SKM-1 (cell line): ENCODE results near the gene ADGRG3.

ENCODE experiments used
- DNase-seq: peaks from one replicate; lab custom pipeline; 2025; ENCODE audit not compliant: unreplicated experiment; lab: John Stamatoyannopoulos, UW

ADGRG3 gene

DNA sequence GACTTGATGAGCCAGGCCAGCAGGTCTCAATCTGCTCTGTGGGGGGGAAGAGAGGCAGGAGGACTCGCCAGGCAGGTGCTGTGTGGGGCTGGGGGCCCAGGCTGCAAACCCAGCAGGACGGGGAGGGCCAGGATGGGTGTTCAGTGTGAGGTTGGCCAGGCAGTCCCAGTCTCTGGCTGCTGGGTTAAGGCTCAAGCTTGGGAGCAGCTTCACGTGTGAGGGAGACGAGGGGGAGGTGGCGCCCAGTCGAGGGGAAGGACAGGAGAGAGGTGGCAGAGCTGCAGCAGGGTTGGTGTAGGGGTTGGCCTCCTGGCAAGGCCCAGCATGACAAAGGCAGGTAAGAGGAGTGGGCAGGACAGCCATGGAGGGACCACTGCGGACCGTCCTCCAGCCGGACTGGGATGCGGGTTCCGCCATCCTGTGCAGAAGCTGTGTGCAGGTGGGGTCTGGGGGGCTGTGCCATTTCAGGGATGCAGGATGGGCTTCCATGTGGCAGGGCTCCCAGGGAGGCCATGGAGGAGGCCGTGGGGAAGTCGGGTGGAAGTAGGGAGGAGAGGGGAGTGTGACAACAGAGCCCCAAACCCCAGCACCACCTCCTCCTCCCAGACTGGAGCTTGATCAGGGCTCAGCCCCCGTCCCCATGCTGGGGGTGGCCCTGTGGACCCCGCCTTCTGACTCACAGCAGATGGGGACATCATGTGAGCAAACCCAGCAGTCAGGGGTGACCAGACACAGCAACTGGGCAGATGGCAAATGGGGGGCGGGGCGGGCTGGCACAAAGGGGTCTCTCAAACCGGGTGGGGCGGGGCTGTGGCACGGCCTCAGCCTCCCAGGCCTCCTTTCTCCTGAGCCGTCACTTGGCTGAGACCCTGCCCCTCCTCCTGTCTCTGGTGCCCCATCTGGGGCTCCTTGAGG, 36.9 kb upstream of the ADGRG3 start:
- DNase-seq = no peak

DNA sequence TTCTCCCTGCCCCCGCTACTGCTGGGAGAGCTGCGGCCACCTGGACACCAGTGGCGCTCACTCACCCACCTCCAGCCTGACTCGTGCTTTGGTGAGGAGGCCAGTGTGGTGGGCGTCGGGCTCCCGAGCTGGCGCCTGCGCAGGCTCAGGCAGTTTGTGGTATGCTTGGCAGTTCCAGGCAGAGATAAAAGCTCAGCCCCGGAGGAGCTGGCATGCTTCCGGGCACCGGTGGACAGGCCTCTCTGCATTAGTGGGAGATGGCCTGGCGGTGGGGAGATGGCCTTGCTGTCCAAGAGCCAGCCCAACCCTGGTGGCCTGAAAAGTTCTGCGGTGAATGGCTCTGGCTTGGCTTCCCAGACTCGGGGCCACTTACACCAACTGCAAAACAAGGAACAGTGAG, 35.5 kb upstream of the ADGRG3 start:
- no peak for DNase-seq

DNA sequence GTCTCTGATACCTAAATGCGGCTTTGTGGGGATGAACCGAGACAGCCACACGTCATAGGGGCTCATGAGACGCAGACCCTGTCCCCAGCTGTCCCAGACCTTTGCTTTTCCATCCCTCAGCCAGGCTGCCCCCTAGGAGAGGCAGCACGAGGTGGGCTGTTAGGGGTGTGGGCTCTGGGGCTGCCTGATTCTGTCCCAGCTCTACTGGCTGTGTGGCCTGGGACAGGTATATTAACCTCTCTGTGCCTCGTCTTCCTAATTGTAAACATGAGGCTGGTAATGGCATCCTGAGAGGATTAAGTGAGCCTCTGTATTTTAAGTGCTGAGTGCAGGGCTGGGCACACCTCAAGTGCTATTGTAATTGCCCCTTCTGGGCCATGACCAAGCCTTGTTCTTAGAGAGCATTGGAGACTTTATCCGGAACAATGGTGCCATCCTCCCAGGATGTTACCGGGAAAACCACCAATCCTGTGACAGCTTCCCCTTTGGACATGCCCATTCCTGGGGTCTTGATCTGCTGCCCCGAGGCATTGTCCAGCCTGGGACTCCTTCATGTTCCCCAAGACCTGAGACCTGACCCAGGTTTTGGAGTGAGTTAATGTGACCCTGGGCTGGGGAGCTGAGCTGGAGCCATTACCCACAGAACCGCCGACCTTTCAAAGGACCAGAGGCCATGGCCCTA, 34.6 kb upstream of the ADGRG3 start:
- no peak for DNase-seq

DNA sequence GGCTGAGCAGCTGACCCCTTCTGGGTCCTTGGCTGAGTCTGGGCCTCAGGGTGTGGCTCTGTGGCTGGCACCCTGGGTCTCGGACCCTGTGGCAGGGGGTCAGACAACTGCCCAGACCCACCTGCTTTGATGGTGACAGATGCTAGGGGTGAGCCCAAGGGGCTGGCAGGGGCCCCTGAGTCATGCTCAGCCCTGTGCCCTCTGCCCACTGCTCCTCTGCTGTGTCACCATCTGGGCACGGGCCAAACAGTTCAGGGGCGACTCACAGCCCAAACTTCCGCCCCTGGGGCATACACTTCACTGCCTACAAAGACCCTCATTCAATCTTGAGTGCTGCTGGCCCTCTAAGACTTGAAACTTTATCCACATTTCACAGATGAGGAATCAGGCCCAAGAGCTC, 33.9 kb upstream of the ADGRG3 start:
- no peak for DNase-seq

DNA sequence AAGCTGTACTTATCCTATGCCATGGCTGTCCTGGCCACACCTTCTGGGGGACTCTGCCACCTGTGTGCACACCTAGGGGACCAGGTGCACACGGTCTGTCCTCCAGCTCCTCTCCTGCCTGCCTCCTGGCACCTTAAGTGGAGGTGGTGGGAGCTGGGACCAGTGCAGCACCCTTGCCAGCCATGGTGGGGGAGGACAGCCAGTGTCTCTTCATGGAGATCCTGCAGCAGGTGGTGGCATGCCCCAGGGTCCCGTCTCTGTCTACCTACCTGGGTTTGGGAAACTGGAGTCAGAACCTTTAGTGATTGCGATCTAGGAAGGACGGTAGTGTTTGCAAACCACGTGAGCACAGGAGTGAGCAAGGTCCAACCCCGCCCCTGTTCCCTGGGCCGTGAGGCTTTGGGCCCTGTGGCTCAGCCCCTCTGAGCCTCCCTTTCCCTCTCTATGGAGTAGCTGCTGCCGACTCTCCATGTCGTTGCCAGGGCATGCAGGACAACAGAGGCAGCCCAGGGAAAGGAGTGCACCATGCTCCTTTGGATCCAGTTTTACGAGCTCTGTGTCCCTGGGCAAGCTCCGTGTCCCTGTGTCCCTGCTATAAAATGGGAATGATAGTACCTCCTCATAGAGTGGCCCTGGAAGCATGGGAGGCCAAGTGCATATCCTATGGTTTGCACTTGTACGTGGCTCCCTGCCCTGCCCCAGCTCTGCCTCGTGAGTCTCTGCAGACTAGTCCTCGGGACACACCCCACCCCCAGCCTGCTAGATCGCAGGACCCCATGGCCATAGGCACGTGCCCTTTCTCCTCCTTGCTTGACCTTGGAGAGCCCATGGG, 32.6 kb upstream of the ADGRG3 start:
- DNase-seq = no peak

DNA sequence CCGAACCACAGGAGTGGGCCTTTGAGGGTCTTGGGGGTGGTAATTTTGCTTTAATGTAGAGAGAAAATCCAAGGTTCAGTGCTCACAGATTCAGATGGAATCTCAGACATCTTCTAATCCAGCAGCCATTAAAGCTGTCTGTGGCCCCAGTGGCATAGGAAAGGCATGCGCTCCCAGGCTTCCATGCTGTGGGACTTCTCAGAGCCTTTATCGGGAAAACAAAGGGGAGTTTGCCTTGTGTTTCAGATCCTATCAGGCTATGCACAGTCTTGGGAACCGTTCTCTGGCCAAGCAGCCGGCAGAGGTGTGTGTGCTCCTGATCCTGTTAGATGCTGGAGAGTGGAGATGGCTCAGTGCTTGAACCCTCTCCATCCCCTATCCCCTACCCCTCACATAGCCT, 31.9 kb upstream of the ADGRG3 start:
- no peak for DNase-seq

DNA sequence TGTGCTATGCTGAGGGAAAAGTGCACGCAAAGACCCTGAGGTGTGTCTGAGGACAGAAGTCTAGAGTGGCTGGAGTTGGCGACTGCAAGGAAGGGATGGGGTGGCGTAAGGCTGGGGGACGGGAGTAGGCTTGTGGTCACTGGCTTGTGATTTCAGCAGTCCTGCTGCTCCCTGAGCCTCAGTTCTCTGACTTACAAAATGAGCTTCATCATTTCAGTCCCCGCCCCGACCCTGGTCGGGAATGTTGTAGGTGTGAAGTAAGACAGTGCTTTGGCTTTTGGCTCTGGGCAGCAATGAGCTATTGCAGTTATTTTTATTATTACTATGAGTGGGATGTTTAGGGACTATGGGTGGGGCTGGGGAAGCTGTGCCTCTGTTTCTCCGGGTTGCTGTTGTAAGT, 31.1 kb upstream of the ADGRG3 start:
- DNase-seq = no peak

DNA sequence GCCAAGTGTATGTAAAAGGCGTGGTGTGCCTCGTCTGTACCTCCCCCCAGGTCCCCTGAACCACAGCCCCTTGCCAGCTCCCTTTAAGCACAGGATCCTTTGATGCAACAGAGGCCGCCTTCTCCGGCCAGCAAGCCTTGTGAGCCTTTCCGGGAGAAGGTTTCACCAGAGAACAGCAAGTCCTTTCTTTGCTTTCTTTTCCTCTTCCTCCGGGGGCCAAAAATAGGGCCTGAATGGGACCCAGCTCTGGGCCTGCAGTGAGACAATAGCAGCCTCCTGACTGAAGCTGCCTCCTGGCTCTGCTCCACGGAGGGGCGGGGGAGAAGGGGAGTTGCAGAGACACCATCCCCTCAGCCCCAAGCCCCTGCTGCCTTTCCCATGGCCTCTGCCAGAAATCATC, 30.7 kb upstream of the ADGRG3 start:
- DNase-seq = no peak

DNA sequence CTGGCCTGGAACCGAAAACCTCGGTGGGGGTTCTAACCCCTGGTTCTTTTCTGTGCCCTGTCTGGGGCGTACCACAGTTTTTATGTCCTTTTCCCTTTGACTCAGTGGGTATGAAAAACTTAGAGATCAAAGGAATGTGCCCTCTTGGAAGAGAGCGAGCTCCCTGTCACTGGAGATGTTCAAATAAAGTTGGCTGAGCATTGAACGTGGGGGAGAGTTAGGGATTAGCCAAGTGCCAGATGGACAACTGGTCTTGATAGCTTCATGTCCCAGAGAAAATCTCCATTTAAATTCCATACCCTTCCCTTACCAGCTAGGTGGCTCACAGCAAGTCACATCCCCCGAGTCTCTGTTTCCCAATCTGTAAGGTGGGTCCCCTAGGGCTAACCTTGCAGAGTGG, 30.1 kb upstream of the ADGRG3 start:
- no peak for DNase-seq

DNA sequence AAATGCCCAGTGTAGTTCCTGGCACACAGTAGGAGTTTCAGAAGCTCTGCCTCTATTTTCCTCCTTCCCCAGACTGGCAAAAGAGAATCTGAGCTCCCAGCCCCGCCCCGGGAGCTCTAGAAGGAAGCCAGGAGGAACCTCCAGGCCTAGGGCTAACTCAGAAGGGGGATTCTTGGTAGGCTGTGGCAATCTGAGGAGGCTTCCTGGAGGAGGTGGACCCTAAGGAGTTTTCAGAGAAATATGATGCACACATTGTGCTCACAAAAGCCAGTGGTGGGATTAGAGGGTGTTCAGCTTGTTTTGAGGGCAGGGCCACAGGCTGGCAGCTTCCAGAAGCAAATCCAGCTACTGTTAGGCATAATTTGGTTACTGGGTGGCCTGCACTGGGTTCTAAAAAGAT, 29.7 kb upstream of the ADGRG3 start:
- DNase-seq = no peak

DNA sequence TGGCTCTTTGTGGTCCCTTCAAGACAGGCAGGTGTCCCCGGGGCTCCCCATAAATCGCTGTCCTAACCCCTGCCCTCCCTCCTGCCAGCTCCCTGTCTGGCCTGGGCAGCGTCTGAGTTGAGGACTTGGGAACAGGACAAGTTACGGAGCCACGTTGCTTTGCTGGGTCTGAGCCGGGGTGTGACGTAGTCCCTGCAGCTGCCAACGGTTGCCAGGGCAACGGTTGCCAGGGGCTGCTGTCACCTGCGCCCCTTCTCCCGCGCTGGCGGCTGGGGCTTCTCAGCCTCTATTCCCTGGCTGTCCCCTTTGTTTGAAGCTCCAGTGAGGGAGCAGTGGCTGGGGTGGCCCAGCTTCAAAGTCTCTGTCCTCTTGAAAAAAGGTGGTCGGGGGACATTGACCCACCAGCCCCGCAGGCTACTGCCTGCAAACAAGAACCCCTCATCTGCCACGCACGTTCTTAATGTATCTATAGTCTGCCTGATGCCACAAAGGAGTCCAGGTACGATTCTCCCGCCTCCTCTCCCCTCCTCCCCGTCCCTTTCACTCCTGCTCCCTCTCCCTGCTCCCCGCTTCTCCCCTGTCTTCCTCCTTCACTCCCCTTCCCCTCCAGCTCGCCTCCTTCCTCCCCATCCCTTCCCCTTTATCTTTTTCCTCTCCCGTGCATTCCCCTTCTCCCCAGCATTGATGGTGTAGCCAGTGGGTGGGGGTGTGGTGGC, 28.8 kb upstream of the ADGRG3 start:
- no peak for DNase-seq

DNA sequence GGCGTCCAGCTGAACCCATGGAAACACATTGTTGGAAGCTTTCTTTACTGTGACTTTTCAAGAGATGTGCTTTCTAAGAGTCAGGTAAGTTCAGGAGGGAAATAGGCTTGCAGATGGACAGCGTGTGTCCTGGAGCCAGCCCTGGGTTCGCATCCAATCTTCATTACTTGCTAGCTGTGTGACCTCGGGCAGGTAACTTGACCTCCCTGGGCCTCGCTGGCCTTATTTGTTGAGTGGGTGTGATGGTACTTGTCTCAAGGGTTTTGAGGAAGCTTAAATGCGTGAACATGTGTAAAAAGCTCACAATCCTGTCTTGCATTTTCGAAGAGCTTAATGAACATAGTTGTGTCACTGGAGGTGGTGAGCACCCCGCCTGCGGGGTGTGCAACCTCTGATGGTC, 27.9 kb upstream of the ADGRG3 start:
- no peak for DNase-seq

DNA sequence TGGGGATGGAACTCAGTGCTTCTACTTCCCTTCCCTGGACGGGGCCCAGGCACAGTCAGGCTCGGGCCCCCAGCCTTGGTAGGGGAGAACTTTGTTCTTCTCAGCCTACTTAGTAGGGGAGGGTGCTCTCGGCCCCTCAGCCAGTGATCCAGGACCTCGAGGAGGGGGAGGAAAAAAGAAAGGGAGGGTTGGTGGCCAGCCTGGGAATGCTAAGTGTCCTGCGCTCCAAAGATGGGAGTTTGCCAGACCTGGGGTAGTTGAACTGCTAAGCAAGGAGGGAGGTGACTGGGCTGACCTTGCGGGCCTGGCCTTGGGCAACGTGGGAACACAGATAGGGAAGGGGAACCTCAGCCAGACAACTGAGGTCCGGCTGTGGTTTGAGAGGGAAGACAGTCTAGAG, 27.5 kb upstream of the ADGRG3 start:
- DNase-seq = no peak

DNA sequence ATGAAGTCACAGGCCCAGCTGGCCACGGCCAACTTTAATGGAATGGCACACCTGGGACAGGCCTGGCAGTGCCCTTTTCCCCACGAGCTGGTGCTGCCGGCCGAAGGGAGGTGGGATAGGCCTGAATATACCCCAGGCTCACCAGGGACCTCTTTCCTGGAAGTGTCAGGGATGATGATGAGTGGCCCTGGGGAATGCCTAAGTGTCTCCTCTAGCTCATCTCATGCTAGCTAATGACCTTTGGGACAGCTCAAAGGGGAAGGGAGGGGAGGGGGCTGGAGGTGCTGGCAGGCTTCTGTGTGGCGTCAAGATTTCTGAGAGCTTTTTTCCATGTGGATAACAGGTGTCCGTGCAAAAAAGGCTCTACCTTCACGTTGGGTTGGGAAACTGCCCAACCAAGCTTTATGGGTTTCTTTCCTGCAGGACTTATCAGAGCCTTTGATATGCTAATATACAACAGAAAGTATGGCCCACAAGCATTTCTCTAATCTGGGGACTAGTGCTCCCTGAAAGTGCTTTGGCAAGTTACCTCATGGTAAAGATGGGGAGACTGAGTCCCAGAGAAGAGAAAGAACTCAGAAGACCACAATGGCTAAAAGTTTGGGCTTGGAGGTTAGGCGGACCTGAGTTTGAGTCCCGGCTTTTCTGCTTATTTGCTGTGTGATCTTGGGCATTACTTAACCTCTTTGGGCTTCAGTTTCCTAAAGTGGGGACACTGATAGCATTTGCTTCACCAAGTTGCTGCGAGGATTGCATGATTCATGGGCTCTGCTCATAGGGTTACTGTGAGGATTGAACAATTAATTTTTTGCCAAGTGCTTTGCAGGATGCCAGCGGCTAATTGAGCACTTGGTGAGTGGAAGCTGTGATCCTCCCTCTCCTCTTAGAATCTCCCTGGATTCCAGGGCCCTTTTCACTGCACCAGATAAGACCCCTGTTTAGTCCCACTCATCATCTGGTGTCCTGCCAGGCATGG, 25.7 kb upstream of the ADGRG3 start:
- no peak for DNase-seq

DNA sequence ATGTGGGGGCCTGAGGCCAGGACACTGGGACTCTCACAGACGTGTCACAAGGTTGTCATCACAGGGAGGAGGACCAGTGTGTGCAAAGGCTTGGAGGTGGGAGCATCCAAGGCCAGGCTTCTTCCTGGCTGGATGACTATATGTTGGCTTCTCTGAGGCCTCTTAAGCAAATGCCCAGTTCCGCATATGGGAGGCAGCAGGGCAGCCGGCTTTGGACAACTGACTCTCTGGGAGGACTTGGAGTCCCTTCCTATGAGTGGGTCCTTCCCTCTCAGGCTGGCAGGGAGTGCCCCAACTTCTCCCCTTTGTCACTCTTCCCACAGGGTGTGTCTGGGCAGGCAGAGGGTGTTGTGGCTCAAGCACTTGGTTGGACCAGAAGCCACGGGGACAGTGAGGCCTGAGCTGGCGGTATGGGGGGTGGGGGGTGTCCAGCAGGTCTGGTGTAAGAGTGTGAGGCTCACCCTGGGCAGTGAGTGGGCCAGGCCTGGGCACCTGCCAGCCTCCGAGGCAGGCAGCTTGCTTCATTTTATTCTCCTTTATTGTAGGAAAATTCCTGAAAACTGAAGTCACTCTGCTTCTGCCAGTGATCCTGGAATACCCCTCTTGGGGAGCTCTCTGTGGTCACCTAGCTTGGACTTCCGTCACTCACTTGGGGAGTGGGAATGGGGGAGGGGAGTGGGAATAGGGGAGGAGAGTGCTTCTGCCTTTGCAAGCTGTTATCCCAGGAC, 24.8 kb upstream of the ADGRG3 start:
- no peak for DNase-seq

DNA sequence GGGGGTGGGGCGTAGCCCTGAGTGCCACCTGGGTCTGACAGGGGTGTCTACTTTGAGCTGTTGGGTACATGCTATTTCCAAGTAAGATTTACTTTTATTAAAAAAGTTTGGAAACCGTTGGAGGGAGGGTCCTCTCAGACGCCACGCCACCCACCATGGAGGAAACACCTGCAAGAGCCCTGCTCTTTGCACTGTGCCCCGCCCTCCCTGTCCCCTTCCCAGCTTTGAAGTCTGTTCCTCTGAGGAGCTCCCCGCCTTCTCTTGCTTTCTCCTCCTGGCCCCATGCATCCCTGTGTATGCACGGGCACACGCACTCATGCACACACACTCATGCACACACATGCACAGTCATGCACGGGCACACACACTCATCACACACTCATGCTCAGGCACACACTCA, 24.2 kb upstream of the ADGRG3 start:
- no peak for DNase-seq

DNA sequence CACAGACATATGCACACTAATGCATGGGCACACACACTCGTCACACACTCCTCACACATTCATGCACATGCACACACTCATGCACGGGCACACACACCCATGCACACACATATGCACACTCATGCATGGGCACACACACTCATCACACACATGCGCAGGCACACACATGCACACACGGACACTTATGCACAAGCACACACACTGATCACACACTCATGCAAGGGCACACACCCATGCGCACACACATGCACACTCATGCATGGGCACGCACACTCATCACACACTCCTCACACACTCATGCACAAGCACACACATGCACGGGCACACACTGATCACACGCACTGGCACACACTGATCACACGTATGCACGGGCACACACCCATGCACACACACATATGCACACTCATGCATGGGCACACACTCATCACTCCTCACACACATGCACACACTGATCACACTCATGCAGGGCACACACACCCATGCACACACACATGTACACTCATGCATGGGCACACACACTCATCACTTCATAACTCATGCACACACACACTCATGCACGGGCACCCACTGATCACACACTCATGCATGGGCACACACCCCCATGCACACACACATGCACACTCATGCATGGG, 23.6 kb upstream of the ADGRG3 start:
- DNase-seq = no peak

DNA sequence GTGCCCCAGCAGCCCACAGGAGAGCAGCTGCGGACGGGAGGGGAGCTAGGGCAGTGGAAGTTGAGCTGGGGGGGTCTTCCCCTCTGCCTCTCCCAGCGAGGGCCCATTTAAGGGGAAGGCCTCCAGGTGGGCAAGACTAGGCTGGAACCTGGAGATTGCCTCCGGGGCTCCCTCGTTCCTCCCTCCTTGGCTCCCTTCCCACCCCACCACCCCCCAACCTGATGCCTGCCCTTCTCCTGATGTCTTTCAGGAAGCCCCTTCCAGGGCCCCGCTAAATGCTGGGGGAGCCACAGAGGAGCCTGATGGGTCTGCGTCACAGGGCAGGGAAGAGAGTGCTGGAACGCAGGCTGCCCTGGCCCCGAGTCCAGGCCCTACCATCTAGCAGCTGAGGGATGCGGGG, 22.9 kb upstream of the ADGRG3 start:
- DNase-seq = no peak
